Ammon's horn (tissue), 1 donor: ENCODE data around the gene TXLNB.
"Not testable (repeated sequence)": the region's sequence is repeated elsewhere in the genome, so short reads cannot be mapped to it uniquely, and the experiment has no call there.

Source experiments
- DNase-seq: peaks from one replicate; pipeline ENCODE4 v3.0.0-alpha.2; 2016; ENCODE audit warnings: low spot score

The TXLNB gene

GRCh38 chr6:139235661-139236060, 56.1 kb downstream of the TXLNB start:
- no peak for DNase-seq

DNA sequence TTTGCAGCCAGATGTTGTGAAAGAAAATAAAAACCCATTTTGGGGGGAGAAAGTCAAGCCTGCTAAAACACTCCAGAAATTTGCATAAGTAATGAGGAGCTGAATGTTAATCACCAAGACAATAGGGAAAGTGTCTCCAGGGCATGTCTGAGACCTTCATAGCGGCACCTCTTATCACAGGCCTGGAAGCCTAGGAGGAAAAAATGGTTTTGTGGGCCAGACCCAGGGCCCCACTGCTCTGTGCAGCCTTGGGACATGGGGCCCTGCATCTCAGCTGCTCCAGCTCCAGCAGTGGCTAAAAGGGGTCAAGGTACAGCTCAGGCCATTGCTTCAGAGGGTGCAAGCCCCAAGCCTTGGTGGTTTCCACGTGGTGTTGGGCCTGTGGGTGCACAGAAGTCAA, 57.6 kb downstream of the TXLNB start:
- DNase-seq = not testable (repeated sequence)

- no peak for DNase-seq
Measured at GRCh38 chr6:139231206-139231605, 60.6 kb downstream of the TXLNB start.

DNA sequence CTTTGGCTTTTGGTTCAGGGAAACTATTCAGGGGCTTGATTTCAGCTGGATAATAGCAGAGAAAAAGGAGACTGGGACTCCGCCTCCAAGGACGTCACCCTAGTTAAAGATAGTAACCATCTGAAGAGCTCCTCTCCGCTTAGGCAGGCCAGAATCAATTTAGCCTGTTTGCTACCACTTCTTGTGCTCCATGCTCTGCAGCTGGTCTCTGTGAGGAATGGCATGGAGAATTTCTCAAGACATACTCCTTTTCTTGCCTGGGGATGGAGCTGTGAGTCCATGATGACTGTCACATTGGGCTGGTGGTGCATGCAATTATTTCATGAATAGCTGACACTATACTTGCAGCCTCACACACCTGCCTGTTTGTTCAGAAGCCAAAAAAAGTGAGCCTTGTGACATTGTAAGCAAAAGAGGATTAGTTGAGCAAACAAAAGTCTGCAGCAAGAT, 61.4 kb downstream of the TXLNB start:
- peak; percentile 25 for DNase-seq

GRCh38 chr6:139228387-139228786, 63.4 kb downstream of the TXLNB start:
- not testable (repeated sequence) for DNase-seq

GRCh38 chr6:139219746-139220145, 72.1 kb downstream of the TXLNB start:
- DNase-seq = no peak

- DNase-seq = peak; percentile 96
Measured at GRCh38 chr6:139219271-139219729, 72.5 kb downstream of the TXLNB start.

DNA sequence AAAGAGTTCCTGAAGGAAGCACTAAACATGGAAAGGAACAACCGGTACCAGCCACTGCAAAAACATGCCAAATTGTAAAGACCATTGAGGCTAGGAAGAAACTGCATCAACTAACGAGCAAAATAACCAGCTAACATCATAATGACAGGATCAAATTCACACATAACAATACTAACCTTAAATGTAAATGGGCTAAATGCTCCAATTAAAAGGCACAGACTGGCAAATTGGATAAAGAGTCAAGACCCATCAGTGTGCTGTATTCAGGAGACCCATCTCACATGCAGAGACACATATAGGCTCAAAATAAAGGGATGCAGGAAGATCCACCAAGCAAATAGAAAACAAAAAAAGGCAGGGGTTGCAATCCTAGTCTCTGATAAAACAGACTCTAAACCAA, 79.3 kb downstream of the TXLNB start:
- DNase-seq = not testable (repeated sequence)

- DNase-seq = not testable (repeated sequence)
Measured at GRCh38 chr6:139210766-139211165, 81.0 kb downstream of the TXLNB start.

GRCh38 chr6:139205843-139206242, 86.0 kb downstream of the TXLNB start:
- DNase-seq = no peak

DNA sequence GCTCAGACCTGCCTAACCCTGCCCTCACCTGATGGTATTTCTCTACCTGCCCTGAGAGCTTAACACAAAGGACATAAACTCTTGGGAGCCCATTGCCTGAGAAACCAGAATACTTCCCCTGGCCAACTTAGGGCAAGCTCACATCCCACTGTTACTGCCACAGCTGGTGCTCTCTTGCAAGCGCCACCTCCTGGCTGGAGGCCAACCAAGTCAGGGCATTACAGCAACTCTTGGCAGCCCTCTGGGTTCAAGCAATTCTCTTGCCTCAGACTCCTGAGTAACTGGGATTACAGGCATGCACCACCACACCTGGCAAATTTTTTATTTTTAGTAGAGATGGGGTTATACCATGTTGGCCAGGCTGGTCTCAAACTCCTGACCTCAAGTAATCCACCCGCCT, 86.8 kb downstream of the TXLNB start:
- no peak for DNase-seq

- DNase-seq = no peak
Measured at GRCh38 chr6:139201378-139201777, 90.4 kb downstream of the TXLNB start.

- DNase-seq = no peak
Measured at GRCh38 chr6:139198529-139199288, 93.1 kb downstream of the TXLNB start.

GRCh38 chr6:139194740-139195139, 97.1 kb downstream of the TXLNB start:
- DNase-seq = no peak
